ENCODE results near the gene MAEL.

MAEL gene

DNA sequence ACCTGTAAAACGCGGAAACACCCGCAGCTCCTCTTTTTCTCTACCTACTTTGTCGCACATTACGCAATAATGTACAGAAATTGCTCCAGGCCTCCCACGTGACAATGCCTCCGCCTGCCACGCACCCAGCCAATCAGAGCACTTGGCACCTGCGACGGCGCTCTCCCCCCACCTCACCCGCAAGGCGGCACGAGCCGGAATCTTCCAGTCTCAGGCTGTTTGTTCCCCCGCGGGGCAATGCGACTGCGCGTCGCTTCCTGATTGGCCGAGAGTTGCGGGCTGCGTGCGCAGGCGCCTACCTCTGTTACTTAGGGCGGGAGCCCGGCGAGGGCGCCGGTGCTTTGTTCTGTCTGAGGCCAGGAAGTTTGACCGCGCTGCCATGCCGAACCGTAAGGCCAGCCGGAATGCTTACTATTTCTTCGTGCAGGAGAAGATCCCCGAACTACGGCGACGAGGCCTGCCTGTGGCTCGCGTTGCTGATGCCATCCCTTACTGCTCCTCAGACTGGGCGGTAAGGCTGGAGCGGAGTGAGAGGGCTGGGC lies at the start of gene MAEL:
MAEL (plus strand) TSS at position 307 of the 542 bp plus-strand sequence; CDS start at position 380, 73 bp downstream.
- DNase-seq, result no peak

DNA sequence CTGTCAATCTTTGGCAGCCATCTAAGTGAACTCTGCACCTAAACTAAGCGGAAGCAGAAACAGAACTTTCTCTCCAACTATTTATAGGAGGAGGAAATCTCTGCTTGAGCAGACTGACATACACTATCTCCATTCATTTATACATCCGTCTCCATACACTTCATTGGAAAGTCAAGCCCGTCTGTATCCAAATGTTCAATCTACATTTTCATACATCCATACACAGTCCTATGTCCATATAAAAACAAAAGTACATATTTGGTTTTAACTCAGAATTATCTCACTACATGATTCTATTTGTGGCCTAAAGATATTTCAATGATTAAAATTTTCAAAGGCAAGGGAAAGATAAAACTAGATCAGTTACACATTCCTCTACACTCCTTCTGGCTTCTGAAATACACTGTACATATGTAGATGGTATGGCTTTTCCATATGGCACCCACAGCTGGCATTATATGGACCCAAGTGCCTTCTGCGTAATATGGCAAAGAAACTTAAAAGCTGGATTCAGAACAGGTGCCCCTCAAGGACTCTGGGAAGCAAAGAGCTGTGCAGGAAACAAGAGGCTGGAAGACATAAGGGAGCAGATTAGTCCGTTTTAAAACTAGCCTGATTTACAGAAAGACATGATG lies 49.2 kb upstream of the MAEL start:
- no peak for DNase-seq

DNA sequence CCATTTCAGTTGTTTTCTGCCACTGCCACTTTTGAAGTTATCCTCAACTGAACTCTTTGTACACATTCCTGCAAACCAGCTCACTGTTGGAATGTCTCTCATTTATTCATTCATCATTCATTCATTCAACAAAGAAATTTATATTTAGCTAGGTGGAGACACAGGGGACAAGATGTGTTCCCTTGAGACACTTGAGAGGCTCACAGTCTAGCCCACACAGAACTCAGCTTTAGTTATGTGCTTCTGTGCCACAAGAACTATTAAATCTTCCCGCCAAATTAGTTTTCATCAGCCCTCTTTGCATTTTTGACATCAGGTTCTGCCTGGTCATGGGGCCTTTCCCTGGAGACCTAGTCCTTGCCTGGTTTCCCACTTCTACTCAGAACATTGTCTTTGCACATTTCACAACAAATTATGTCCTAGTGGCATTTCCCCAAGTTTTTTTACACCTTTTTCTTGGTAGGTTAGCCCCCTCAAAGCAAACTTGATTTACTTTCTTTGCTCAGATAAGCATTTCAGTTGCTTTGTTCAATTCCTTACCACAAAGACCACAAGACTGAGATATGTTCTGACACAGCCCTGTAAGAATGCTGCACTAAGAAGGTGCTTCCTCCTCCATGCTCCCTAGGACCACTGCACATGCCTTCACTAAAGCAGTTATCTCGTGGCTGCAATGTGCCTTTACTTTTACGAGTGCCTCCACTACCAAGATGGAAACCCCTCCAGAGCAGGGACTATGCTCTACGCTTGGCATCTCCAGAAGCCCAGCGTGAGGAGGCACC lies 44.7 kb upstream of the MAEL start:
- no peak for DNase-seq

DNA sequence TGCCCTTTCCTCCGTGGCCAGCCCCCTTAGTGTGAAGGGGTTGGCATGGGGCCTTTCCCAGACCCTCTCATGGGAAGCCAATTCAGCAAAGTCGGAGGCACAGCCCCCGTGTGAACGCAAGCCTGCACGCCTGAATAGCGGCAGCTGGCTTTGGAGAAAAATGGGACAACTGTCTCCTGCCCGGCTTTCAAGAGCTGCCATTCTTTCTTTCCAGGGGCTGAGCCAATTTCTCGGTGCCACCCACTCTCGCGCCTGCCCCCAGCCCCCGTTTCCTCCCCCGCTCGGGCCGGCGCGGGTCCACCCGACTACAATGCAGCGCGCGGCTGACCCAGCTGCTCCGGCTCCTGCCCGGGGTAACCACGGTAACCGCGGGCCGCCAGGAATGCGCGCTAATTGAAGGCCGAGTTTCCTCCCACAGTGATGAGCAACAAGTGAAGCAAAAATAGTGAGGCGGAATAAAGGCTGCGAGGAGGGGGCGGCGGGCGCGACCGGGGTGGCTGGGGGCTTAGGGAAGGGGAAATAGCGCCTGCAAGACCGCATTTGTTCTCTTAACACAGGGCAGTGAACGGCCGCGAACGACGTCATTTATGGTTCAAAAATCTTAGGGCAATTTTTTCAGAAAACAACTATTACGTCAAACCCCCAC lies 41.6 kb upstream of the MAEL start:
- DNase-seq, result no peak

DNA sequence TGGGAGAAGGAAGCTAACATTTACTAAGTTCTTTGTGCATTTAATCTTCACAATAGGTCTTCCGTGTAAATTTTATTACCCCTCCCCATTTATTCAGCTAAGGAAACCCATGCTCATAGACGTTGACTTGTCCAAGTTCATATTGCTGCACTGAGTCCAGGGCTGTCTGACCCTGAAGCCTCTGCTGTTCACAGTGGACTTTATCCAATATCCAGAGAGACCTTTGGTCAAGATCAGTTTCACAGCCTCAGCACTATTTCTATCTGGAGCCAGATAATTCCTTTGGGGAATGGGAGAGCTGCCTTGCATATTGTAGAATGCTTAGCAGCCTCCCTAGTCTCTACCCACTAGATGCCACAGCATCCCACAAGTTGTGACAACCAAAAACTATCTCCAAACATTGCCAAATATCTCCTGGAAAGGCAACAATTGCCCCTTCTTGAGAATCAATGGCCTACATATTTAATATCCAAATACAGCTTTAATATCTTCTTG lies 40.2 kb upstream of the MAEL start:
- no peak for DNase-seq

DNA sequence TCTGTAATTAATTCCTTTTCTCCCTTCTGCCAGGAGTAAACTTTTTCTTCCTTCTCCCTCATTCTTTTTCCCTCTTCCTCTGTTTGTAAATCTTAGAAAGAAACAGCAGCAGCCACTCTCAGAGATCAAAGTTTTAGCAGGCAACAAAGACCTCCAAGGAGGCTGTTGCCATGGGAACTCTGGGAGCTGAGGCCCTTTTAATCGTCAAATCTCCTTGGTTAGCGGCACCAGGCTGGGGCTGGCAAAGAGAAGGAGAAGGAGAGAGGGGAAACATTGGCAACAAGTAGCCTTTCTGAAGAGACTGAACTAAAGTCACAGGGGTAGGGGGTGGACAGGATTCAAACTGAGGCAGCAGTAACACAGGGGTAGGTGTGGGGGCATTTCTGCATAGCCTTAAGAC lies 38.9 kb upstream of the MAEL start:
- DNase-seq, result no peak

DNA sequence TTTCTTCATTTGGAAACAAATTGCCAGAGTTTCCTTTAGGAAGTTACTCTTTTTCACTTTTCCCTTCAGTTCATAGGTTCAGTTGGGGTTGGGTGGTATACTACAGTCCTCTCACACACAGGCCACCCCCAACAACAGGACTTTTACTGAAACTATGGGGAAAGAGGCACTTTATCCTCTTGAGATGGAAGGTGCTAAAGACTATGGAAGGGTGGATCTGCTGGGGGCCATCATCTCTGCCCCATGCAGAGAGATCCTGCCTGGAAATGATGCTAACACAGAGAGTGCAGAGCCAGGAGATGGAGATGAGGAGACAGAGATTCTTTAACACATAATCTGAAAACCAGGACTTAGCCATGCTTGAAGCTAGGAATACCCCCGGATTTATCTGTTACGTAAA lies 38.0 kb upstream of the MAEL start:
- no peak for DNase-seq

DNA sequence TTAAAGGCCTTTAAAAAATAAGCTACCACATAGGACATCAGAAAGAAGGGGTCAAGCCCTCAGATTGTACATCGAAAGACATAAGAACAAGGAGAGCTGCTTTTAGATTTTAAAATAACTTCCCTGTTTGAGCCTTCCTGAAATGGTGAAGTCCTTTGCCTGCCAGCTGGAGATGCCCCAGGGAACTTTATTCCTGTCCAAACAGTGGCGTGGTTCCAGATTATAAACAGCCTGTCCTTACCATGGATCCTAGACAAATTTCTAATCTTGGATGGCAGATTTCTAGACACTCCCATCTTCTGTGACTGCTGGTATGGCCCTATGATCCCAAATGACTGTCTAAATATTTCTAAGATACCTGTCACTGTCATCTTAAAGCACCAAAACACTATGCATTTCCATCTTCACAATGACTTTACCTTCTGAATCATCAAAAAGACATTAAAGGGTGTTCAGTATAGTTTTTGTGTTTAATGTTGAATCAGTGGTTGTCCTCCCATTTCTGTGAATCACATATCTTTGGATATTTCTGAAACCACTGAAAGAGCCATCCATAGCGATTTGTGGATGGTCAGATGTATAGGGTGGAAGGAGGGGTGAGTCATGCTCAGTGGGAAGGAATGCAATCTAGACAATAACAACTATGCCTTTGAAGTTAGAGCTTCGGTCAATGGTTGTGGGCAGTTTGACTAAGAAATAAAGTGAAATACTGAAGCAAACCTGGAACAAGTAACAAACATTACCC lies 36.9 kb upstream of the MAEL start:
- DNase-seq, result no peak

DNA sequence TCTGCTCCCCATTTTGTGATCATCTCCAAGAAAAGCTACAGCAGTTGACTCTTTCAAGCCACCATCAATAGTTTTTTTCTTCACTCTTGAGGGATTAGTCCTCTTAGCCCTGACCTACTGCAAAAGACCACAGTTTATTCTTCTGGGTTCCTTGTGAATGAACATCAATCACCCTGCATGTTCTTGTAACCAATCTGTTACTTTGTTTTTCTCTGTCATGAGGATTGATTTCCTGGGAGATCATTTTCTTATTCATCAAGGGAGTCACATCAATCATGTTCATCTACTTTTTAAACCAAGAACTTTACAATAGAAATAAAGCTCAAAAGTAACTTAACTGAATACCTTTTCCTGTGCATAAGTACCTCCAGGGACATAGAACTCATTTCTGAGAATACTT lies 35.6 kb upstream of the MAEL start:
- DNase-seq, result no peak

DNA sequence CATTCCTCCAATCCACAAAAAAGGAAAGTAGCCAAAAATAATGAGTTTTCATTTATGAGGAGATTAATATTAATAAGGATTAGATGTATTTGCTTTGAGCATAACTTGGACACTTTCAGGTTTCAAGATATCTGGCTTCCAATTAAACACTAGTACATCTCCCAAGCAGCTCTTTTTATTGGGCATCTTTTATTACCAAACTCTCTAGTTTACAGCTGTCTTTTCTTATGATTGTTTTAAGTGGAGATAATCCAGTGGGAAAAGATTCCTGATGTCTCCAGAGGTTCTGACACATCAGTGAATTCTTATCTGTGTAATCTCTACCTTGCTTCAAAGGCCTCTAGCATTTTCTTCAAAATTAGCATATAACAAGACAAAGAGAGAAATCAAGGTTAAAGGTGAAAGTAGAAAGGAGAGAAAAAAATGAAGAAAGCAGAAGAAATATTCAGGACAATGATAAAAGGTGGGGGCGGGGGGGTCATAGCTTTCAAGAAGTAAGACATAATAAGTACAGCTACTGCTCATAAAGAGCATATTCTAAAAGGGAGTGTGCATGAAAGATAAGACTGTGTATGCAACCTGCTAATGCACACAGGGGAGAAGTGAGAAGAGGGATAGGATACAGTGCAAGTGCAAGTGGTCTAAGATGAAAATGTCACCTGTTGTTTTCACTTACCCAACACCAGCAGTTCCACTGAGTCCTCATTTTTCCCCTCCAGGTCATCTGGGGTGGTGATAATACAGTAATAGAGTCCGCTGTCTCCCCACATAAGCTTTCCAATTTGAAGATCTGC lies 32.8 kb upstream of the MAEL start:
- no peak for DNase-seq

DNA sequence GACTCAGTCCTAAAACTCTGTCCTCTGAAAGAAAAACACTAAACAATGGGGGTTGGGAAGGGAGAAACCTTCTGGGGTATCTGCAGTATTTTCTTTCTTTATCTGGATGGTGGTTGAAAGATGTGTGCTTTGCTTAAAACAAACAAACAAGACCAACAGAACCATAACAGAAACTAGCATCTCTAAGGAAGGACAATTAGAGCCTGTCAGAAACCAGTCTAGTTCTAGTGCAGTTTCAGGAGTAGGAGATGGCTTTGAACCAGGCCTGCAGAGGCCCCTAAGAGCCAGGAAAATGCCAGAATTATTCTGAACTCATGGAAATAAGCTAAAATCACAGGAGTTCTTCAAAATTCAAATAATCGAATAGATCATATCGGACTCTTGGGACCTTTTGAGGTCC lies 32.2 kb upstream of the MAEL start:
- no peak for DNase-seq

DNA sequence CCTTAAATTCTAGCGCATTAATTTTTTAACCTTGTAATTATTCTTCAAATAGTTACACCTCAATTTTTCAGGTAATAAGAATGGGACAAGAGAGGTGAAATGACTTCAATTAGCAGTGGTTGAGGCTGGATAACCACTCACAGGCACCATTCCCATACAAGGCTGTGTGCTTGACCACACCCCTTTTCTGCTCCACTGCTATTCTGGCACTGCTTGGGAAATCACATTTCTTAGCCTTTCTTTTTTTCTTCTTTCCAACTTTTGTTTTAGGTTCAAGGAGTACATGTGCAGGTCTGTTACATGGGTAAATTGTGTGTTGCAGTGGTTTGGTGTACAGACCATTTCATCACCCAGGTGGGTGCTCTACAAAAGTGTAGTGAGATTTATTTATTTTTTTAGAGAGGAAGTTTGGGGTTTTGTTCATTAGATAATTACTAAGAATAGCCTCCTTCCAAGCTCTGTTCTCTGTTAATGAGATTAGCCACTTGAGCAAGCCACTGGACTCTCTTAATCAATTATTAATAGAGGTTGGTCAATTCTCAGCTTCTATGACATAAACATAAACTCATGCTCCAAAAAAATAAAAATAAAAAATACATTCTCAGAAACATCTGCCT lies 28.1 kb upstream of the MAEL start:
- DNase-seq, result no peak

DNA sequence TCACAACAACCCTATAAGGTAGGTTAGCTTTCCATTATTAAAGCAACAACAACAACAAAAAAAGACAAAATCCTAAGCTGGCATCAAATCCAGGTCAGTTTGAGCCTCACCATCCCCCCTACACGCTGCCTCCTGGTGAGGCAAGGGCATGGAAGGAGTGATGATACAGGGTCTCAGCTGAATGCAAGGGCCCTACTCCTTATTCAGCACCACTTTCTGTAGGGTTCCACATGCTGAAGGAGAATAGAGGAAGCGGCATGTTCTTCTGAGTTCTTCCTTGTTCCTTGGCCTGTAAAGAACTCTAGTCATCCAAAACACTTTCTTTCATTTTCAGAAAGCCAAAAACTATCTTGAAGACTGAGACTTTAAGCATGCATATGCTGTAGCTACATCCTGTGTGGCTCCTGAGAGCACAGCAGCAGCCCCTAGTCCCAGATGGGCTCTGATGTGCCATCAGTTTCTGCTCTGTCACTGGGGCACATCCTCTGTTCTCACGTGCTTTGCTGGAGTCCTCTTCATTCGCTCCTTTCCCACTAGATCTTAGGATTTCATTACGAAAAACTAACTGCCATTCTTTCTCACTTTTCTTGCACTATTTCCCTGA lies 19.9 kb upstream of the MAEL start:
- no peak for DNase-seq

DNA sequence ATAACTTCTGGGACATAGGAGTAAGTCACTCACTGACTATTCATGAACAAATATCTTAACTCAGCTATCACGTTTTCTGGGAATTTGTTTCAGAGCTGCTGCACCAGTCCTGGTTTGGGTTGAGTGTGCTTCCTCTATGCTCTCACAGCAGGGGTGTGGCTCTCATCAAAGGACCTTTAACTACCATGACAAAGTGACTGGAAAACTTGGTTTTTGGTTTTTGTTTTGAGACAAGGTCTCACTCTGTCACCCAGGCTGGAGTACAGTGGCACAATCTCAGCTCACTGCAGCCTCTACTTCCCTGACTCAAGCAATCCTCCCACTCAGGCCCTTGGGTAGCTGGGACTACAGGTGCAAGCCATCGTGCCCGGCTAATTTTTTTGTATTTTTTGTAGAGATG lies 17.8 kb upstream of the MAEL start:
- DNase-seq, result no peak

DNA sequence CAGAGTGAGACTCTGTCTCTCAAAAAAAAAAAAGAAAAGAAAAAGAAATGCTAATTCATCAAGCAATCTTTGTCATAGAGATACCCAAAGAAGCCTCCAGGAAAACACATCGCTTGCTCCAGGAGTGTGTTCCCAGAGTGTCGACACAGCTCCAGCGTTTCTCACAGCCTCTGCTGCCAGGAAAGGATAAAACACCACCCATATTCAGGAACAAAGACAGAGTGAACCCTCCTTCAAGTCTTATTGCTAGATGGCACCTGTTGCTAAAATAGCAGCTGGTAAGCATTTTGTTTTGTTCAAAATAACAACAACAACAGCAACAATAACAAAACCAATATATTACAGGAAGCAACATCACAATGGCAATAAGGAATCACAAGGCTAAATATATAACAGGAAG lies 16.9 kb upstream of the MAEL start:
- DNase-seq, result no peak

DNA sequence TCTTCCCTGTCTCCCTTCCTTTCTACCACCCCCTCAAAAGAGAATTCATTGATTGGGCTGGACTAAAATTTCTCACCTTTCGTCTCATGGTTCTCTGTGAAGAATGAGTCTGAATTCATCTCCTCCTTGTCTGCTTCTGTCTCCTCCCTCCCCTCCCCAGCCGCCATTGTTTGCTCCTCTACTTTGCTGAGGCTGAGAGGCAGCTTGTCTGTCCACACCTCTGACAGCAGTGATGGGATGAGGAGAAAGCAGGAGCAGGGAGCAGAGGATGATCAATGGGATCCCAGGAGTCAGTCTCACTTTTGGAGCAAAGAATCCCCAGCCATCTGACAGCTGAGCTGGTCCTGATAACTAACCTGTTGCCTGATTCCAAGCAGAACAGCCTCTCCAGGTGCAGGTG lies 16.3 kb upstream of the MAEL start:
- no peak for DNase-seq

DNA sequence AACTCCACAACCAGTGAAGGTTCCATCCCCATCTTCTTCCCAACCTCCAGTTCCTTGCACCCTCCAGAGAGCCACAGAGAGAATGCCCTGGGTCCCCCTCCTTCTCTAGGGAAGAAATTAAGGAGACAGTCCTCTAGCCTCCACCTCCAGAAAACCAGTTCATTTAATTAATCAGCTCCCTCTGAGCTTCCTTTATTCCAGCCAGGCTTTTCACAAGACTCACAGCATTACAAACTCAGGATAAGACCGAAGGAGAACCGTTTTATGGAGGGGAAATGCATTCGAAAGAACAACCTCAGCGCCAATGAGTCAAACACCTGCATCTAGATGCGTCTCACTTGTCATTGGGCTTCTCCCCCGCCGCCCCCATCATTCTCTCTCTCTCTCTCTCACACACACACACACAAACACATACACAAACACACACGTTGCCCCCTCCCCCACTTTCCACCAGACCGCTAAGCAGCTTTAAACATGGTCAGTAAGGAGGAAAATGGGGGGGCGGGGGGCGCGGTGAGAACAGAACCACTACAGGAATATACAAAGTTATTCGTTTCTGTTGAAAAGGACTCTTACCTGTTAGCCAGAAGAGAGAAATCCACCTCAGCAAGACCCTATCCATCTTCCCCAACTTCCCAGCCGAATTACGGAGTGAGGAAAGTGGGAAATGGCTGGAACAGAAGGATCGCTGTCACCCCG lies 14.3 kb upstream of the MAEL start:
- no peak for DNase-seq

DNA sequence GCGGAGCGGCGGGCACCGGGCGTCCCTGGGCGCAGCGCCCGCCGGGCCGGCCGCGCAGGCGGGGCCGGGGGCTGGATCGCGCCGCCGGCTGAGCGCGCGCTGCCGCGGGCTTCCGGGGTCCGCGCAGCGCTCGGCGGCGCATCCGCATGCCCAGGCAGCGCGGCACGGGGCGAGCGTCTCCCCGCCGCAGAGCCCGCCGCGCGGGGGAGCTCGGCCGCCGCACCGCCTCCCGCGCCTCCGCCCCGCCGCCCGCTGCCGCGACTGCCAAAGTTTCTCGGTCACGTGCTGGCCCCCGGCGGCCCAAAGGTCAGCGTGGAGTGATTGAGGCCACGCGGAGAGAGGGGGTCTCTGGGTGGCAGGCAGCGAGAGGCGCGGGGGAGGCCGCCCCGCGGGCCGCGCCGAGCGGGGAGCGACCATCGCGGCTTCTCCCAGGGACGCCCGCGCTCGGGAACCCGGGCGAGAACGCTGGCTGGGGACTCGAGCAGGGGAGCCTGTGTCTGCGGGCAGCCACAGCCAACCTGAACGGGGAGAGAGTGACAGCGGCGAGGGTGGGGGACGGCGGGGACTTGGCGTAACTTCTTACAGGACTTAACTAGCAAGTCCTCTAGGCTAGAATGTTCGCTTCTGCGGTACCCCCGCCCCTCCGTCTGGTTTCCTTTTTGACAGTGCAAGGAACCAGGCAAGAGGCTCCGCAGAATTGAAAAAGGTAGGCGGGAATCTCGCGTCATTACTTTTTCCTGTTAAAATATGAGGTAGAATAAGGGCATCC lies 13.5 kb upstream of the MAEL start, which contains the start of gene ILDR2:
ILDR2 (minus strand) TSS at position 180 of the 769 bp plus-strand sequence. CDS start 272 bp downstream, outside the sequence.
- DNase-seq, result peak; percentile 58

DNA sequence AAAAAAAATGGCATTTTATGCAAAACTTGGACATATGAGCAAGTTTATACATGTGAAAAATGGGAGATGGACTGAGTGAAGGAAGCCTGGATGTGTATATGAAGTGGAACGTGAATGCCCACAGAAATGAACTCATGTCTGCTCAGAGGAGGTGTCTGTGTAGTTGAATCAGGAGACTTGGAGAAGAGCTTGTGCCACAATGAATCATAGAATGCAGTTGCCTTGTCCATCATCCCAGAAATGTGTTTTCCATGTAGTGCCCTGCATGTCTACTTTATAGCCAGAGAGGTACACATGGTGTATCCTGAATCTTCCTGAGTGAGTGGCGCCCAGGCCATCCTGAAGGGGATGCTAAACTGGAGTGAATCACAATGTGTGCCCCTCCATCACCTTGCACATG lies 11.1 kb upstream of the MAEL start:
- no peak for DNase-seq

DNA sequence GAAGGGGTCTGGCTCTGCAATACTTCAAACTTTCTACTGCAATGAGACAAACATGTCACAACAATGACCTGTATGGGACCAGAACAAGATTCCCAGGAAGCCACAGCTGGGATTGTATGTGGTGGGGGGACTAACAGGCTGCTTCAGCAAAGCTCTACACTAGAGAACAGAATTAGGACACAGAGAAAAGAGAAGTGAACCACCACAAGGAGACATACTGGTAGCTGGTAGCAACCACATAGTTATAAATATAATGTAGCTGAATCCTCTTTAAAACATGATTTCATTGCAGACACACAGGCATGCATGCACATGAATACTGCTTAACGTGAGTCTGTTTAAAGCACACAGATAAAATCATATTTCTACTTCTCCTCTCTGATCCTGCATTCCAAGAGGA lies 10.3 kb upstream of the MAEL start:
- no peak for DNase-seq

All from activated CD4-positive, CD25-positive, alpha-beta regulatory T cell treated with anti-CD3 and anti-CD28 coated beads, Interleukin-2, amount 50 U/mL, for 72 hours (primary cell).